PC-3 (cell line): ENCODE data around the gene DAPK1. TPM values are rescaled to one million over a fixed set of nuclear protein-coding genes. Genes with fewer than 3 reads are reported as not detected.

ENCODE experiments used
- ATAC-seq: fragments of 200-7000 bp; cut with Tn5 transposase; 2 replicates; pipeline ENCODE4 v1.9.1; 2020; ENCODE audit warnings: mild to moderate bottlenecking, moderate library complexity
- BruUV-seq: library from RNA; stranded (reverse); fragments of 400-500 nt; replicated peaks from 2 replicates; lab custom pipeline; 2021; lab: Mats Ljungman, UMichigan
- CTCF ChIA-PET: fragments of 300-600 bp; sonication (Branson Sonifier 250); formaldehyde crosslinking; loops from one replicate; lab custom pipeline; 2022; ENCODE audit warnings: antibody characterized with exemption; lab: Charles Lee
- POLR2A ChIA-PET: fragments of 300-600 bp; sonication (Branson Sonifier 250); formaldehyde crosslinking; loops from one replicate; lab custom pipeline; 2022; ENCODE audit warnings: antibody characterized with exemption; ENCODE audit not compliant: unreplicated experiment; lab: Charles Lee
- DNase-seq: peaks from one replicate; pipeline ENCODE4 v3.0.0-alpha.2; 2015
- H2AFZ ChIP-seq: fragments of 300-600 bp; sonication (generic); 2 replicates; pipeline ENCODE4 v1.6.0; 2016; ENCODE audit warnings: antibody characterized with exemption, low read length
- H3F3A ChIP-seq: fragments of 300-600 bp; sonication (generic); one replicate; pipeline ENCODE4 v1.6.0; 2017; ENCODE audit warnings: antibody characterized with exemption, low read length, control low read depth, mild to moderate bottlenecking; ENCODE audit not compliant: unreplicated experiment
- H3K27ac ChIP-seq: fragments of 300-600 bp; sonication (generic); 2 replicates; pipeline ENCODE4 v1.5.1; 2016; ENCODE audit warnings: mild to moderate bottlenecking, low read length
- H3K27me3 ChIP-seq: fragments of 300-600 bp; sonication (generic); 2 replicates; pipeline ENCODE4 v1.6.1; 2016; ENCODE audit warnings: low read length, mixed read lengths
- H3K36me3 ChIP-seq: fragments of 300-600 bp; sonication (generic); 2 replicates; pipeline ENCODE4 v1.6.1; 2016; ENCODE audit warnings: low read depth, mixed run types, low read length, mixed read lengths
- H3K4me1 ChIP-seq: fragments of 300-600 bp; sonication (generic); 2 replicates; pipeline ENCODE4 v1.5.1; 2016; ENCODE audit warnings: low read length; ENCODE audit not compliant: insufficient read depth
- H3K4me2 ChIP-seq: fragments of 300-600 bp; sonication (generic); 2 replicates; pipeline ENCODE4 v1.6.0; 2016; ENCODE audit warnings: low read length
- H3K4me3 ChIP-seq: fragments of 300-600 bp; sonication (generic); 2 replicates; pipeline ENCODE4 v1.5.1; 2016; ENCODE audit warnings: mild to moderate bottlenecking, low read length, mixed read lengths
- H3K79me2 ChIP-seq: fragments of 300-600 bp; sonication (generic); 2 replicates; pipeline ENCODE4 v1.6.1; 2017; ENCODE audit warnings: low read length, mixed read lengths
- H3K9ac ChIP-seq: fragments of 300-600 bp; sonication (generic); 2 replicates; pipeline ENCODE4 v1.6.0; 2016; ENCODE audit warnings: mild to moderate bottlenecking, low read length
- H3K9me2 ChIP-seq: fragments of 300-600 bp; sonication (generic); replicated peaks from 2 replicates; pipeline ENCODE4 v1.6.1; 2016; ENCODE audit warnings: mixed run types, low read length, mixed read lengths
- H3K9me3 ChIP-seq: fragments of 300-600 bp; sonication (generic); 2 replicates; pipeline ENCODE4 v1.6.1; 2016; ENCODE audit warnings: low read length, mixed read lengths
- H4K20me1 ChIP-seq: fragments of 300-600 bp; sonication (generic); 2 replicates; pipeline ENCODE4 v1.6.1; 2016; ENCODE audit warnings: low read length, mixed read lengths
- CTCF ChIP-seq: fragments of 300-600 bp; sonication (generic); conservative IDR thresholded peaks from 2 replicates; pipeline ENCODE4 v1.5.1; 2017; ENCODE audit warnings: antibody characterized with exemption, low read depth, mild to moderate bottlenecking, low read length
- EZH2 ChIP-seq: fragments of 300-600 bp; sonication (generic); IDR thresholded peaks from one replicate; pipeline ENCODE4 v1.6.1; 2017; ENCODE audit warnings: antibody characterized with exemption, mild to moderate bottlenecking, low read length; ENCODE audit not compliant: unreplicated experiment
- EZH2phosphoT487 ChIP-seq: fragments of 300-600 bp; sonication (generic); IDR thresholded peaks from 2 replicates; pipeline ENCODE4 v1.6.1; 2018; ENCODE audit warnings: mild to moderate bottlenecking, antibody characterized with exemption, low read length, borderline replicate concordance
- intact Hi-C: fragments of 100-400 bp; cut with micrococcal nuclease; formaldehyde crosslinking; loops from 2 replicates; pipeline ENCODE4 v1.9.0; 2023
- total RNA-seq: library from RNA; depleted of rRNA; stranded (reverse); fragments of >200 nt; gene quantifications from 2 replicates; pipeline ENCODE4 v1.2.3, GENCODE V29; 2014

DAPK1 gene
- total RNA-seq, 1 experiment from 2014 or later, result not detected

- Histone ChIP-seq H2AFZ (no peak overlapping the region), H3F3A (no peaks in the 10 kb centered on the region), H3K9ac (no peak overlapping the region), H3K36me3 (no peaks in the 10 kb centered on the region), H3K4me2 (no peak overlapping the region), H3K4me1 (no peaks in the 10 kb centered on the region), H3K79me2 (no peaks in the 10 kb centered on the region), H3K27me3 (peaks cover 34% of the 10 kb centered on the region), H4K20me1 (no peaks in the 10 kb centered on the region), H3K9me3 (no peaks in the 10 kb centered on the region), H3K9me2 (no peaks in the 10 kb centered on the region), H3K27ac (no peak overlapping the region), H3K4me3 (no peak overlapping the region)
- no peak for DNase-seq
- ChIA-PET CTCF (no interaction called here), POLR2A (no interaction called here)
- no peak for ATAC-seq
- TF ChIP-seq EZH2, result no peak
- no peak for TF ChIP-seq CTCF
- no peak for TF ChIP-seq EZH2phosphoT487
- BruUV-seq, result no TSS peak
- intact Hi-C loops, result no loop called here
These were observed 84.4 kb downstream of the DAPK1 start for GRCh38 chr9:87581949-87582637.

- ChIA-PET CTCF (no interaction called here), POLR2A (no interaction called here)
- Histone ChIP-seq H3K9me3 (no peaks in the 10 kb centered on the region), H3K79me2 (no peaks in the 10 kb centered on the region), H3K4me2 (no peak overlapping the region), H3K36me3 (no peaks in the 10 kb centered on the region), H3K27ac (no peak overlapping the region), H4K20me1 (no peaks in the 10 kb centered on the region), H3K4me3 (no peak overlapping the region), H2AFZ (no peak overlapping the region), H3K4me1 (no peaks in the 10 kb centered on the region), H3K9me2 (no peaks in the 10 kb centered on the region), H3K27me3 (peaks cover 30% of the 10 kb centered on the region), H3K9ac (no peak overlapping the region), H3F3A (no peaks in the 10 kb centered on the region)
- ATAC-seq (no peak), DNase-seq (no peak)
- TF ChIP-seq EZH2 (no peak), EZH2phosphoT487 (no peak), CTCF (no peak)
- intact Hi-C loops, result no loop called here
- BruUV-seq, result no TSS peak
These were observed 86.7 kb downstream of the DAPK1 start for GRCh38 chr9:87584326-87584725.

GRCh38 chr9:87585123-87585855 is 87.6 kb downstream of the DAPK1 start:
- DNase-seq (no peak), ATAC-seq (no peak)
- no TSS peak for BruUV-seq
- Histone ChIP-seq H3F3A (no peaks in the 10 kb centered on the region), H3K79me2 (no peaks in the 10 kb centered on the region), H3K9ac (no peak overlapping the region), H3K4me2 (no peak overlapping the region), H4K20me1 (no peaks in the 10 kb centered on the region), H3K27me3 (peaks cover 30% of the 10 kb centered on the region), H3K4me3 (no peak overlapping the region), H2AFZ (no peak overlapping the region), H3K27ac (no peak overlapping the region), H3K9me3 (no peaks in the 10 kb centered on the region), H3K36me3 (no peaks in the 10 kb centered on the region), H3K4me1 (no peaks in the 10 kb centered on the region), H3K9me2 (no peaks in the 10 kb centered on the region)
- TF ChIP-seq CTCF (no peak), EZH2 (no peak), EZH2phosphoT487 (no peak)
- intact Hi-C loops, result no loop called here
- POLR2A ChIA-PET, result no interaction called here
- CTCF ChIA-PET, result no interaction called here
